Keratinocyte (primary cell): ENCODE data around the gene RNF144A.

ENCODE experiments used
- CTCF ChIP-seq, 3 experiments: IDR thresholded peaks in 1 of 3; conservative IDR thresholded peaks in 1 of 3; optimal IDR thresholded peaks in 1 of 3; 2 replicates in 2 of 3; 3 replicates in 1 of 3; pipeline versions ENCODE3 to v1.5.1; 2011; ENCODE audit warnings: low read length in 3 of 3, mild to moderate bottlenecking in 3 of 3, moderate library complexity in 2 of 3, control low read depth in 1 of 3, inconsistent platforms in 1 of 3; ENCODE audit not compliant: insufficient read depth in 2 of 3; ENCODE audit errors: extremely low read depth in 1 of 3
- EZH2 ChIP-seq: IDR thresholded peaks from one replicate; pipeline ENCODE4 v1.6.1; 2012; ENCODE audit warnings: inconsistent platforms, mild to moderate bottlenecking, low read length, moderate library complexity

- no peak for TF ChIP-seq CTCF (optimal IDR thresholded peaks at IDR 0.05 in 1 of 3, IDR thresholded peaks at IDR 0.05 in 1 of 3, conservative IDR thresholded peaks at IDR 0.05 in 1 of 3; ENCODE audit: extremely low read depth in 1 of 3, insufficient read depth in 2 of 3, low read length in 3 of 3)
- TF ChIP-seq EZH2 = no peak
Measured at GRCh38 chr2:7027956-7028655, 110.9 kb downstream of the RNF144A start.
